ENCODE measurements around the gene DLGAP5.
A peak's percentile ranks its signal among the peaks of the same experiment; 100 is the strongest.

The DLGAP5 gene

GRCh38 chr14:55114720-55115119, 76.7 kb downstream of the DLGAP5 start:
- DNase-seq (ENCODE audit: low read depth), result no peak

DNA sequence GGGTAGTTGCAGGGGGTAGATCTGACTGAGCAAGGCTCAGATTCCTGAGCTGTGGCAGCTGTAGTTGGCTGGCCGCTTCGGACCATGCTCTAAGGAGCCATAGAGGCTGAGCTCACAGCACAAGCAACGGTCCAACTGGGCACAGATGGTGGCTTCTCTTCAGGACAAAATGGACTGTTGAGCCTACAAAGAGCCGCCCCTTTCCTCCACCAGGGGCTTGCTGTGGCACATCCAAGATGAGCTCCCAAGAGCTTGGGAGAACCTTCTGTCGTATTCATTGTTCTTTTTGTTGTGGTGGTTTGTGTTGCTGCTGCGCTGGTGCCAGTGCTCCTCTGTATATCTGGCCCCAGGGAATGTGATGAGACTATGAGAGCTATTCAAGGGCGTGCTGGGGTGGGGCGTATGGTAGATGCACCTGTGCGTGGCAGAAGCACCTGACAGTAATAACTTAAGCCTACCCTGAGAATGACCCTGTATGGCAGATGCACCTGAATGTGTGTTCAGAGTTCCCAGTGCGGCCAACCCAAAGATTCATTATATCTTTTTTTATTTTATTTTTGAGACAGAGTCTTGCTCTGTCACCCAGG, 80.2 kb downstream of the DLGAP5 start:
- DNase-seq (ENCODE audit: low read depth), result no peak

DNA sequence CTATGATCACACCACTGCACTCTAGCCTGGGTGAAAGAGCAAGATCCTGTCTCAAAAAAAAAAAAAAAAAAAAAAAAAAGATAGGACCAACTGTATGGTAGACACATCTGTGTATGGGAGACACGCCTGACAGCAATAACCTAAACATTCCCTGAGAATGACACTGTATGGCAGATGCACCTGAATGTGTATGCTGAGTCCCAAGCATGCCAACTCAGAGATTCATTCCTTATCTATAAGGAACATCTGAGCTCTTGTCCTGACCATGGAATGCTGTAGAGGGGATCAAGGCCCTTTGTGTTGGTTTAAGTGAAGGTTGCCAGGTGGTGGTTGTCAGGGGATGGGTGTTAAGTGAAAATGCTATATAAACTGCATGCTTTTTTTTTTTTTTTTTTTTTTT, 81.5 kb downstream of the DLGAP5 start:
- DNase-seq (ENCODE audit: low read depth), result no peak

- peak; percentile 92 for DNase-seq (ENCODE audit: low read depth)
Measured at GRCh38 chr14:55107766-55108554, 83.4 kb downstream of the DLGAP5 start.

- DNase-seq (ENCODE audit: low read depth), result no peak
Measured at GRCh38 chr14:55105991-55106390, 85.4 kb downstream of the DLGAP5 start.

- DNase-seq (ENCODE audit: low read depth), result no peak
Measured at GRCh38 chr14:55103971-55104954, 87.1 kb downstream of the DLGAP5 start.

- peak; percentile 80 for DNase-seq (ENCODE audit: low read depth)
Measured at GRCh38 chr14:55103005-55103640, 88.3 kb downstream of the DLGAP5 start.

GRCh38 chr14:55102141-55102621, 89.2 kb downstream of the DLGAP5 start:
- peak; percentile 81 for DNase-seq (ENCODE audit: low read depth)

- no peak for DNase-seq (ENCODE audit: low read depth)
Measured at GRCh38 chr14:55101698-55102097, 89.7 kb downstream of the DLGAP5 start.

- DNase-seq (ENCODE audit: low read depth), result no peak
Measured at GRCh38 chr14:55099756-55100155, 91.6 kb downstream of the DLGAP5 start.

DNA sequence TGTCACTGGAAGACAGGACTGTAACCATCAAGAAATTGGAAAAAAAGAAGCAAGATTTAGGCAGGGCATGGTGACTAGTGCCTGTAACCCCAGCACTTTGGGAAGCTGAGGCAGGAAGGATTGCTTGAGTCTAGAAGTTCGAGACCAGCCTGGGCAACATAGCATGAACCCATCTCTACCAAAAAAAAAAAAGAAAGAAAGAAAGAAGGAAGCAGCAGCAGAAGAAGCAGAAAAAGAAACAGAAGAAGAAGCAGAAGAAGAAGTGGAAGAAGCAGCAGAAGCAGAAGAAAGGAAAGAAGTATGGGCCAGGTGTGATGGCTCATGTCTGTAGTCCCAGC, 92.9 kb downstream of the DLGAP5 start:
- no peak for DNase-seq (ENCODE audit: low read depth)

Measured in non-pigmented ciliary epithelial cell (primary cell).